ENCODE measurements around the gene MSANTD3. TPM values are rescaled to one million over a fixed set of nuclear protein-coding genes. Genes with fewer than 3 reads are reported as not detected.

The MSANTD3 gene
- total RNA-seq, 1 experiment from 2014 or later, result 73.1 TPM

- no peaks in the 10 kb centered on the region for H3K9me3 ChIP-seq
- H3K27me3 ChIP-seq, result no peaks in the 10 kb centered on the region
- H3K36me3 ChIP-seq, result peaks cover 85% of the 10 kb centered on the region
- no peak for DNase-seq
- no peak overlapping the region for H3K4me3 ChIP-seq
Observed at GRCh38 chr9:100445903-100446549, 19.1 kb downstream of the MSANTD3 start.

- Histone ChIP-seq H3K9me3 (no peaks in the 10 kb centered on the region), H3K27me3 (no peaks in the 10 kb centered on the region), H3K36me3 (peaks cover 88% of the 10 kb centered on the region), H3K4me3 (no peak overlapping the region)
- DNase-seq, result no peak
Observed at GRCh38 chr9:100447041-100447440, 20.1 kb downstream of the MSANTD3 start.

GRCh38 chr9:100448266-100448665 is 21.3 kb downstream of the MSANTD3 start:
- Histone ChIP-seq H3K27me3 (no peaks in the 10 kb centered on the region), H3K4me3 (no peak overlapping the region), H3K9me3 (no peaks in the 10 kb centered on the region), H3K36me3 (peaks cover 91% of the 10 kb centered on the region)
- DNase-seq, result no peak

- Histone ChIP-seq H3K4me3 (no peak overlapping the region), H3K36me3 (peaks cover 92% of the 10 kb centered on the region), H3K27me3 (no peaks in the 10 kb centered on the region), H3K9me3 (no peaks in the 10 kb centered on the region)
- DNase-seq, result no peak
Observed at GRCh38 chr9:100449420-100449819, 22.5 kb downstream of the MSANTD3 start.

GRCh38 chr9:100452894-100453293 is 26.0 kb downstream of the MSANTD3 start:
- H3K9me3 ChIP-seq, result no peaks in the 10 kb centered on the region
- no peak for DNase-seq
- H3K4me3 ChIP-seq, result no peak overlapping the region
- H3K36me3 ChIP-seq, result peaks cover 74% of the 10 kb centered on the region
- no peaks in the 10 kb centered on the region for H3K27me3 ChIP-seq

GRCh38 chr9:100455470-100455869 is 28.5 kb downstream of the MSANTD3 start:
- no peaks in the 10 kb centered on the region for H3K9me3 ChIP-seq
- no peaks in the 10 kb centered on the region for H3K27me3 ChIP-seq
- H3K4me3 ChIP-seq, result no peak overlapping the region
- peaks cover 54% of the 10 kb centered on the region for H3K36me3 ChIP-seq
- DNase-seq, result peak; percentile 15

- H3K27me3 ChIP-seq, result no peaks in the 10 kb centered on the region
- DNase-seq, result no peak
- H3K9me3 ChIP-seq, result no peaks in the 10 kb centered on the region
- H3K4me3 ChIP-seq, result no peak overlapping the region
- peaks cover 37% of the 10 kb centered on the region for H3K36me3 ChIP-seq
Observed at GRCh38 chr9:100457517-100457916, 30.6 kb downstream of the MSANTD3 start.

- Histone ChIP-seq H3K4me3 (no peak overlapping the region), H3K9me3 (no peaks in the 10 kb centered on the region), H3K27me3 (no peaks in the 10 kb centered on the region), H3K36me3 (peaks cover 14% of the 10 kb centered on the region)
- DNase-seq, result no peak
Observed at GRCh38 chr9:100459963-100460362, 33.0 kb downstream of the MSANTD3 start.

GRCh38 chr9:100465274-100465673 is 38.3 kb downstream of the MSANTD3 start:
- H3K36me3 ChIP-seq, result 0 out of 2 replicates have a peak, but pooled peaks cover under 1% of the 10 kb centered on the region
- H3K9me3 ChIP-seq, result no peaks in the 10 kb centered on the region
- no peak overlapping the region for H3K4me3 ChIP-seq
- DNase-seq, result no peak
- no peaks in the 10 kb centered on the region for H3K27me3 ChIP-seq

- Histone ChIP-seq H3K4me3 (no peak overlapping the region), H3K36me3 (no peaks in the 10 kb centered on the region), H3K27me3 (no peaks in the 10 kb centered on the region), H3K9me3 (no peaks in the 10 kb centered on the region)
- no peak for DNase-seq
Observed at GRCh38 chr9:100465761-100466160, 38.8 kb downstream of the MSANTD3 start.

GRCh38 chr9:100466171-100466828 is 39.4 kb downstream of the MSANTD3 start:
- H3K27me3 ChIP-seq, result no peaks in the 10 kb centered on the region
- no peak for DNase-seq
- H3K36me3 ChIP-seq, result no peaks in the 10 kb centered on the region
- no peaks in the 10 kb centered on the region for H3K9me3 ChIP-seq
- no peak overlapping the region for H3K4me3 ChIP-seq

GRCh38 chr9:100466829-100467221 is 39.9 kb downstream of the MSANTD3 start:
- no peaks in the 10 kb centered on the region for H3K9me3 ChIP-seq
- no peak overlapping the region for H3K4me3 ChIP-seq
- no peak for DNase-seq
- H3K36me3 ChIP-seq, result no peaks in the 10 kb centered on the region
- H3K27me3 ChIP-seq, result no peaks in the 10 kb centered on the region

- H3K4me3 ChIP-seq, result no peak overlapping the region
- no peak for DNase-seq
- no peaks in the 10 kb centered on the region for H3K9me3 ChIP-seq
- H3K36me3 ChIP-seq, result no peaks in the 10 kb centered on the region
- no peaks in the 10 kb centered on the region for H3K27me3 ChIP-seq
Observed at GRCh38 chr9:100468041-100468440, 41.1 kb downstream of the MSANTD3 start.

- no peaks in the 10 kb centered on the region for H3K27me3 ChIP-seq
- DNase-seq, result no peak
- H3K4me3 ChIP-seq, result peak overlapping the region; percentile 12
- H3K9me3 ChIP-seq, result no peaks in the 10 kb centered on the region
- H3K36me3 ChIP-seq, result no peaks in the 10 kb centered on the region
Observed at GRCh38 chr9:100472268-100472667, 45.3 kb downstream of the MSANTD3 start.

- Histone ChIP-seq H3K27me3 (no peaks in the 10 kb centered on the region), H3K36me3 (no peaks in the 10 kb centered on the region), H3K4me3 (peak within 1 kb of the TSS; percentile 56), H3K9me3 (no peaks in the 10 kb centered on the region)
- DNase-seq, result peak; percentile 66
Observed at GRCh38 chr9:100472788-100473275, 45.9 kb downstream of the MSANTD3 start, which contains the start of gene TMEFF1. Gene TMEFF1 (plus strand): TSS chr9:100473149. CDS start chr9:100473545, 396 bp downstream.

- Histone ChIP-seq H3K9me3 (no peaks in the 10 kb centered on the region), H3K4me3 (peak overlapping the region; percentile 56), H3K36me3 (no peaks in the 10 kb centered on the region), H3K27me3 (no peaks in the 10 kb centered on the region)
- peak; percentile 49 for DNase-seq
Observed at GRCh38 chr9:100473276-100474081, 46.5 kb downstream of the MSANTD3 start.

Measured in MG63 (cell line).